HG02870 (cell line): ENCODE data around the gene MLEC.
A peak's percentile ranks its signal among the peaks of the same experiment; 100 is the strongest.
"Not testable (repeated sequence)": the region's sequence is repeated elsewhere in the genome, so short reads cannot be mapped to it uniquely, and the experiment has no call there.

Experiments used
- ATAC-seq: cut with Tn5 transposase; IDR thresholded peaks from one replicate; pipeline ENCODE4 v1.9.1; 2021; ENCODE audit warnings: mild to moderate bottlenecking, moderate library complexity; ENCODE audit not compliant: unreplicated experiment

The MLEC gene

DNA sequence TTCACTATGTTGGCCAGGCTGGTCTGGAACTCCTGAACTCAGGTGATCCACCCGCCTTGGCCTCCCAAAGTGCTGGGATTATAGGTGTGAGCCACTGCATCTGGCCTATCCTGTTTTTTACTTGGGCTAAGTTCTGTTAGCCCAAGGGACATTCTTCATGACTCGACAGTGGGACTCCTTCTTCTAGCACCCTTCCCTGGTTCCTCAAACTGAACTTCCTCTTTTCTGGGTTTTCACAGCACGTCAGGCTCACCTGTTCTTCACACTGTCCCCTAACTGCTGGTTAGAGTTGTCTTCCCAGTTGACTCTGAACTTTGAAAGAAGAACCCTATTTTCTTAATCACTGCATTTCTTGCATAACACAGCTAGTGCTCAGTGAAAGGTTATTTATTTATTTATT lies 24.1 kb upstream of the MLEC start:
- peak; percentile 76 for ATAC-seq

DNA sequence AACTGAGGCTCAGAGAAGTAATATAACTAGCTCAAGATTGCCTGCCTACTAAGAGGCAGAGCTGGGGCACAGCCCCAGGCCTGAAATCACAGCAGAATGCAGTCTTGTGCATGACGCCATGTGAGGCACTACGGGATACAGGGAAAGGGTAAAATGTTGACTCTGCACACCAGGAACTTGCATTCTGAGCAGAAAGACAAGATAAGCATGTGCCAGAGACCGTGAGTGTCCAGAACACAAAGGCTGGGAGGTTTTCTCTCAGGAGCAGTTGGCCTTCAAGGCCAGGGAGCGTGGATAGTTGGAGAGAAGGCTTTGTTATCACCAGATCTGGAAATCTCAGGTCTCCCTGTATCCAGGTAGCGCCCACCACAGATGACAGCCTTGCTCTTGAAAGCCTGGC lies 23.2 kb upstream of the MLEC start:
- no peak for ATAC-seq

DNA sequence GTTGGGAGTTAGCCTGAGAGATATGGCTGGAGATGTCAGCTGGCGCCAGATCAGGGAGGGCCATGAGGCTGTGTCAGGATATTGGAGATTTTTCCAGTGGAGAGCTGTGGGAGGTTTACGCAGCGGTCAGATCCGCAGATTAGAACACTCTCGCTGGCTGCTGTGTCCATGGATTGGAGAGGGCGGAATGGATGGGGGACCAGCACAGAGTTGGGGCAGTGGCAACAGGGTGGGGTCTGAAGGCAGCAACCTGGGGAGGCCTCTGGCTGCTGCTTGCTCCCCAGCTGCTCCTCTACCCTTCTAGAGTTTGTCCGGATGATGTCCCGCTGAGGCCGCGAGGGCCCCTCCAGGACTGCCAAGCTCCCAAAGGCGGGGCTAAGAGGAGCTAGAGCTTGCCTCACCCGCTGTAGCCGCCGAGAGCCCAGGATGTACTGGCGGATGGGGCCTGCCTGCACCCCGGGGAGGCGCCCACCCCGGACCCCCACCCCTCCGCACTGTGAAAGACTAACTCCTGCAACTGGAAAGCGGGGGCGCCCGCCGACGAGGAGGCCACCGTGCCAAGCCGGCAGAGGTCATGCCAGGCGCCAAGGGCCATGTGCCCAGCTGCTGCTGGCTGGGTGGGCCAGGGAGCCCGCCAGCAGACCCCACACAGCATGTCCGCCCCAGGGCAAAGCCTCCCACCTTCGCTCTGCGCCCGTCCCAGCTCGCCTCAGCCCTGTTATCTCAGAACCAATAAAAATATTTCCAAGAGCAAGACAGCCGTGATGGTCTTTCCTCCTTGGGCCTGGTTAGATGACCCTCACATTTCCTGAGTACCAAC lies 20.2 kb upstream of the MLEC start:
- no peak for ATAC-seq

DNA sequence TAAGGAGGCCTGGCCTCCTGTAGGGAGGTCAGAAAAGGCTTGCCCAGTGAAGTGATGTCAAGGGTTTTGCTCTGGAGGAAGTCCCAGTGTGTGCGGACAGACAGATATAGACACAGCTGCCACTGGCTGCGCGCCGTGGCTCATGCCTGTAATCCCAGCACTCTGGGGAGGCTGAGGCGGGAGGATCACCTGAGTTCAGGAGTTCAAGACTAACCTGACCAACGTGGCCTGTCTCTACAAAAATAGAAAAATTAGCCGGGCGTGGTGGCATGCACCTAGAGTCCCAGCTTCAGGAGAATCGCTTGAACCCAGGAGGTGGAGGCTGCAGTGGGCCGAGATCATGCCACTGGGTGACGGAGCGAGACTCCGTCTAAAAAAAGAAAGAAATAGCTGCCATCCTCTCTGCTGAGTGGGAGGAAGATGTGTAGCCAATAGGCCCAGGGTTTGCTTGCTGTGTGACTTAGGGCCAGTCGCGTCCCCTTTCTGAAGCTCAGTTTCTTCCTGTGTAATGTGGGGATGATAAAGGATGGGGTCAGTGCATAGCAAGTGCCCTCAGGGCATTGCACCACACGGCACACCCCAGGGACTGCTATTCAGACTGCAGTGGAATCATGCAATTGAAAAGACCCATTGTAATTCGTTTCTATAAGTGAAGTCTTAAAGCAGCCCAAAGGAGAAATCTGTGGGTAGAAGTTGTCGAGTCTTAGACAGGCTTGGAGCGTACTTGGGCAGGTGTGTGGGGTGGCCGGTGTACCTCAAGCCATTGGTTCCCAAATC lies 18.7 kb upstream of the MLEC start:
- no peak for ATAC-seq

DNA sequence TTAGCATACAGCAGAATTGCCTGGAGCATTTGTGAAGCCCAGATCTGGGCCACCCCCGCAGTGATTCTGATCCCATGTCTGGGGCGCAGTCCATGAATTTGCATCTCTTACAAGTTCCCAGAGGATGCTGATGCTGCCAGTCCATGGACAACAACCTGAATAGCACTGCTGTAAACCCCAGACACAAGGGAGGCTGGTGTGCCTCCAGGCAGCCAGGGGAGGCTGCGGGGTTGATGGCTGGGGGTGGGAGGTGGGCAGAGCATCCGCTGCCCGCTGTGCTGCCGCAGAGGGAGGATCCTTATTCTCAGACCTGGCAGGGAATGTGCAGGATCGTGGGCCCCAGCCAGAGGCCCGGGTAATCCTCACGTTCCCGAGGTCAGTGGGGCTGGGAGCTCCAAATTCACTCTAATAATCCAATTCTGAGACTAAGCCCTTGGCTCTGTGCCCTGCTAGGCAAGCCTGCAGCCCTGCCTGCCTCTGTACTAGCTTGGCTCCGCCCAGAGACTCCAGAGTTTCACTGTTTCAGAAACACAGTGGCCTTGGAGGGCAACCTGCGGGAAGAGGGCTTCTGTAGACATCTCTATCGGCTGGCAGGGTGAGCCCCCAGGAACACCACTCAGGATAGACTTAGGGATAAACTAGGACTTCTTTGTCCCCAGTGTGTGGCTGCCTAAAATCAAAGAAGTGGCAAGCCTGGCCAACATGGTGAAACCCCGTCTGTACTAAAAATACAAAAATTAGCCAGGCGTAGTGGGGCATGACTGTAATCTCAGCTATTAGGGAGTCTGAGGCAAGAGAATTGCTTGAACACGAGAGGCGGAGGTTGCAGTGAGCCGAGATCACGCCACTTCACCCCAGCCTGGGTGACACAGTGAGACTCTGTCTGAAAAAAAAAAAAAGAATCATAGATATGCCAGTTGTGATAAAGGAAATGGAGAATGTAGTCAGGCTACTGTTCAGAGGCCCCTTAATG lies 17.8 kb upstream of the MLEC start:
- no peak for ATAC-seq

DNA sequence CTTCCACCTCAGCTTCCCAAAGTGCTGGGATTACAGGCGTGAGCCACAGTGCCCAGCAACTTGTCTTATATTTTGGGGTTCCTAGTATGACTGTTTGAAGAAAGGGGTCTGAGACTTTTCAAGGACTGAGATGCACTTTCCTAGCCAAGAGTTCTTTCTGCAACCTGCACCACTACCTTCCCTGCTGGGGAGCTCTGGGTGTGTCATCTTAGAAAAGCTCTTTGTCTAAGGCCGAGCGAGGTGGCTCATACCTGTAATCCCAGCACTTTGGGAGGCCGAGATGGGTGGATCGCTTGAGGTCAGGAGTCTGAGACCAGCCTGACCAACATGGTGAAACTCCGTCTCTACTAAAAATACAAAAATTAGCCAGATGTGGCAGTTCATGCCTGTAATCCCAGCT lies 16.7 kb upstream of the MLEC start:
- not testable (repeated sequence) for ATAC-seq

DNA sequence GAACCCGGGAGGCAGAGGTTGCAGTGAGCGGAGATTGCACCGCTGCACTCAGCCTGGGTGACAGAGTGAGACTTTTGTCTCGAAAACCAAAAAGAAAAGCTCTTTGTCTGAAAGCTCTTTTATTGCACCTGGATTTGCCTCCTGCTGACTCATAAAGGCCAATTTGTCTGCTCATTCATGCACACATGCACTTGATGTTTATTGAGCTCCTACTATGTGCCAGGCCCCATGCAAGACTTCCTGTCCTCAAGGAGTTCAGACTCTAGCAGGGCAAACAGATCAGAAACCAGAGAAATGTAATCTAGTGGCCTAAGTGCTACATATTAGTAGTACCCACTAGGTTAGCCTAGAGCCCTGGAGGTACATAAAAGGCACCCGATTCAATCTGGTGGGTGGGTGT lies 16.3 kb upstream of the MLEC start:
- no peak for ATAC-seq

DNA sequence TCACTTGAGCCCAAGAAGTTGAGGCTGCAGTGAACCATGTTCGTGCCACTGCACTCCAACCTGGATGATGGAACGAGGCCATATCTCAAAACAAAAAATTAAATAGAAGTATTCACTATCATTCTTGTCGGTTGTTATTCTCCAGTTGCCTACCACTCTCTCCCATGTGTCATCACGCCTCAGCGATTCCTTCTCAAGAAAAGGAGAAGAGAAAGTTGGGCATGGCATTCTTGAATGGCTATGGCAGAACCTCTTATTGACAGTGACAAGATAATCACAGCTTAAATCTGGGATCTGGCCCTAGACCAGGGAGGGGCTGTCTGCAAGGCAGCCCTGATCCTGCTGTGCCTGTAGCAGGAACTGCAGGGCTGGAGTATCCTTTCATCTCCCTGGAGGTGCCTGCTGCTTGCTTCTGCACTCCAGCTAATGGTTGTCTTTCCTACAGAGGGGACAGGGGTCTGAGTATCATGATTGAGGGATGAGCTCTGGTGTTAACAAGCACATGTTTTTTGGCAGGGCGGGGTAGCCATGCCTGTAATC lies 12.8 kb upstream of the MLEC start:
- no peak for ATAC-seq

DNA sequence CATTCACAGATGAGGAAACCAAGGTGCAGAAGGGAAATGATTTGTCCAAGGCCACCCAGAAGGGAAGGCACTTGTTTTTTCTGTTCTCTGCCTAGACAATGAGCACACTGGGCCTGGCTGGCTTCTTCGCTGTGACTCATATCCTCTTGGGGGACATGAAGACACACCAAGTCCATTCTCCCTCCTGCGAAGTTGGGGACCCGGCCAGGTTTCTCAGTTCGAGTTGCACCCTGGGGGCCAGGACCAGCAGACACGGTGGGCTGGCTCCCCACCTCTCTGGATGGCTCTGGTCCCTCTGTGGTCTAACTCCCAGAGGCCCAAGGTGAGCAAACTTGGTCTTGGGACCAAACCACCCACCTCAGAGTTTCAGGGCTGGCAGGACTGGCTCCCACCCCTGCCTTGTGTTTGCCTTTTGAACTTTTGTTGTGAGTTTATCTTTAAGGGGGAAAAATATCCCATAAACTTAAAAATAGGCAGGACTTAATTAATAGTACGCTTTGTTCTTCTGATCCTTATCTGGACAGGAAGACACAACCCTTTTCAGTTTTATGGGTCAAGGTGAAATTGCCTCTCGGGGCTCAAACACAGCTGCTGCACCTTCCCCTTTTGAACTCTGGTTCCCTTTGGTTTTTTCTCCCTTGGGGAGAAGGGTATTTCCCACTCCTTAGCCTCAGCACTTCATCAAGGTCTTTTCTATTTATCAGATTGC lies 9.0 kb upstream of the MLEC start:
- no peak for ATAC-seq

DNA sequence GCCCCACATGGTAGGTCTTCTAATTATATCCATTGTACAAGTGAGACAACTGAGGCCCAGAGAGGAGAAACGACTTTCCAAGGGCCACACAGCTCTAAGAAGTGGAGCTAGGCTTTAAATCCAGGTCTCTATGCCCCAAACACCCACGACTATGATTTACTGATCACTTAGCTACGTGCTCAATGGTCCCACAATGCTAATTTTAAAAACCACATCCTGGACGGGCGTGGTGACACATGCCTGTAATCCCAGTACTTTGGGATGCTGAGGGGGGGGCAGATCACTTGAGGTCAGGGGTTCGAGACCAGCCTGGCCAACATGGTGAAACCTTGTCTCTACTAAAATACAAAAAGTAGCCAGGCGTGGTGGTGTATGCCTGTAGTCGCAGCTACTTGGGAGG lies 8.4 kb upstream of the MLEC start:
- no peak for ATAC-seq

DNA sequence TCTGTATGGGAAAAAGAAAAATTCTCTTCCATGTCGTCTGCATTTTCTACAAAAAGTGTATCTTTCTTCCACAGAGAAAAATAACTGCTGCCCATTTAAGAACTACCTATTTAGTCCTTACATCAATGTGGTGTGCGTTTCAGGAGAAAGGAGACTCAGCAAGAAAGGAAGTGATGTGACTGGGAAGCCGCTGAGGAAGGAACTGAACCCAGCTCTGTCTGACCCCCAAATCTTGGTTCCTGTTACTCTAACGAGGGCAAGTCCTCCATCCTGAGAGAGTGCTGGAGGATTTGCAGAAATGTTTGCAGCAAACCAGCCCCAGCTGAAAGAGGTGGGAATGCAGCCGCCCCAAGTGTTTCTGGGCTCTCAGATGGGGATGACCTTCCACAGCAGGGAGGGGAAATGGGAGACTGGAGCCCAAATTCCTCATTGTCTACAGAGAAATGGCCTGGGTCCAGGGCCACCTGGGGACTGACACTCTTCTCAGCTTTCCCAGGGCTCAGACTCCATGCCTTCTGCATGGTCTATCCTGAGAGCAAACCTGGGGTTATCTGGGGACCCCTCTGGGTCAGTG lies 6.7 kb upstream of the MLEC start:
- ATAC-seq, result no peak

DNA sequence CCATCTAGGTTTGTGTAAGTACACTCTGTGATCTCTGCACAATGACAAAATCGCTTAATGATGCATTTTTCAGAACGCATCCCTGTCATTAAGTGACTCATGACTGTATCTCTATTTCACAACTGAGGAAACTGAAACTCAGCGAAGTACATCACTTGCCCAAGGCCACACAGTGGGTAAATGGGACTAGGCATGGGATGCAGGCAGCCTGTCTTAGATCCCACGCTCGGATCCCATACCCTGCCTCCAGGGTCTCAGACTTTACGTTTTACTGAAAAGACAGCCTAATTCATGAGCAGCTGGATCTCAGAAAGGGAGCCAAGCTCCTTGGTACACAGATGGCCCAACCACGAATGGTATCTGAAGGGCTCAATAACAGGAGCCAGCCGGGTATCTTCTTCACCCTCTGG lies 2.4 kb upstream of the MLEC start:
- no peak for ATAC-seq

DNA sequence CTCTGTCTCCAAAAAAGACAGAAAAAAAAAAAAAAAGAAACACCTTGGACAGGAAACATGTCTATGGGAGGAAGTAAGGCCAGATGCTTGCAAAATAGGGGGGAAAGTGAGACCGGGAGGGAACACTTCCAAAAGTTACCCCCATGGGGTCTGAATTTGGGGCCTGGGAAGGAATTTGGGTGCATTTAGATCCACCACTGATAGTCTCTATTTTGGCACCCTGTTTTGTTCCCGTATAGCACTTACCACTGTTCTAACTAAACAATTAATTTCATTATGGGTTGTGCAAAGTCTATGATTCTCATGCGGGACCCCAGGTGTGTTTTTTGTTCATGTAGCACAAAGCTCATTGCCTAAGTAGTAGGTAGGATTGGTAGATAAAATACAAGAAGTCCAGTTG lies 1.4 kb upstream of the MLEC start:
- ATAC-seq, result no peak

DNA sequence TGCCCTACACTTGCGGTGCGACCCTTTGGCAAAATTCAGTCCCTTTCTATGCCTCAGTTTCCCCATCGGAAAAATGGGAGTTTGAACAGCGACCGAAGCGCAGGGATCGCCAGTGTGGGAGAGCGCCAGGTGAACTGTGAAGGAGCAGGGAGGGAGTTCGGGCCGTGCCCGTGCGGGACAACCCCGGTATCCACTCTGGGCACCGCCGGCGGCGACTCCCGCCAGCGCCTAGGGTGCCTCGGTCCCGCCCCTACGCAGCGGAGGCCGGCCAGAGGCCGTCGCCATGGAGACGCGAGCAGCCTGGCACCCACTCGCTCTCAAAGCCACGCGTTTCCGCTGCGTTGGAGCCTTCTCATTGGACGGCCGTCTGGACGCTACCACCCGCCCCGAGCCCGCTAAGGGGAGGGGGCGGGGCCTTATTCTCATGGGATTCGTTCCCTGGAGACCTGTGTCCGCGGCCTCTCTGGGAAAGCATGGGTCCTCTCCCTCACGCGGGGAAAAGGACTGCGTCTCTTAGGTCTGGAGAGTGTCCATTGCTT lies 729 bp upstream of the MLEC start:
- ATAC-seq, result peak; percentile 73

DNA sequence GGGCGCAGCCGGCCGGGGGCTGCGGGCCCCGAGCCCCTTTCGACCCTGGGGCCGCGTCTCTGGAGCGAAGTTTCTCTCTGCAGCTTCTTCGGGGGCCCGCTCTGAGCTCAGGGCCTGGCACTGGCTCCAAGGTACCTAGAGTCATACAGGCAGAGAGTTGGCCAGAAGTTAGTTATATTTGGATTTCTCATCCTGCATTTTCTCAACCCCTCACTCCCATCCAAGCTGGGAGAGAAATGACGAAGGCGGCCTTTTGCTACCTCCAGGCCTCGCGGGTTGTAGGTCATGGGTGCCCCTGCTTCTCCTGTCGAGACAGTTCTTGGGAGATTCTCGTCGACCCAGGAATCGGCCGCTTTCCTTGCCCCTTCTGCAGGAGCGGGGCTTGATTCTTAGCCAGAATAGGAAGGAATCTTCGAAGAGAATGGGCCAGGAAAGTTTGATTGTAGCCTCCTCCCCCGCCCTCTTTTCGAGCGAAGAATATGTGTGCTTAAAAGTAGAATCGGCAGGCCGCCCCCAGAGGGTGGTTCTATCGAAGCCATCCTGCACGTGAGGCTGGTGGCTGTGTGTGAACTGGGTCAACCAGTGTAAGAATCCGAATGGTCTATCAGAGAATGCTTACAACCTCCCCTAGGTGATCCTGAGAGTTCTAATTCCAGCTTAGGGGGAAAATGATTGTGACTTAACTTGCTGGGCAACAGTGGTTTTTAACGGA lies 785 bp downstream of the MLEC start:
- ATAC-seq, result no peak

DNA sequence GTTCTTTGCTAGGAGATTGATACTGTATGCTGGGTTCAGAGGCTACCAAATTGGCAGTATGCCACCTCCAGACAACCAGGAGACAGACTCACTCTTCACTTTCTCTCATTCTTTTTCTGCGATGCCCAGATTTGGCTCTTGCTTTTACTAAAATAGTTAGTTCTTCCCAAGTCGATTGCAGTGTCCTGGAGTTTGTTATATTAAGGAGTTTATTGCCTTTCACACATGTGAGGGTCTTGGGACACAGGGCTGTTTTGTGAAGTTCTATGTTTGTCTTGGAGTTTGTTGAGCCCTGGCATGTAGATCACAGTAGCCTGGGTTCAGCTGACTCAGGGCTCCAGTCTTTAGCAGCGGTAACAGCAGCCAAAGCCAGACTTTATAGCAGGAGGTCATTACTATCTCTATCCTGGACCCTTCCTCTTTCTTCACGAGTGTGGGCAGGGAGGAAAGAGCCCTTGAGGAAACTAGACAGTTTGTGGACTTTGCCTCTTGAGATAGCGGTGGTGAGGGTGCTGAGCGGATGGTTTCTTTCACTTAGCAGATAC lies 1.6 kb downstream of the MLEC start:
- no peak for ATAC-seq

DNA sequence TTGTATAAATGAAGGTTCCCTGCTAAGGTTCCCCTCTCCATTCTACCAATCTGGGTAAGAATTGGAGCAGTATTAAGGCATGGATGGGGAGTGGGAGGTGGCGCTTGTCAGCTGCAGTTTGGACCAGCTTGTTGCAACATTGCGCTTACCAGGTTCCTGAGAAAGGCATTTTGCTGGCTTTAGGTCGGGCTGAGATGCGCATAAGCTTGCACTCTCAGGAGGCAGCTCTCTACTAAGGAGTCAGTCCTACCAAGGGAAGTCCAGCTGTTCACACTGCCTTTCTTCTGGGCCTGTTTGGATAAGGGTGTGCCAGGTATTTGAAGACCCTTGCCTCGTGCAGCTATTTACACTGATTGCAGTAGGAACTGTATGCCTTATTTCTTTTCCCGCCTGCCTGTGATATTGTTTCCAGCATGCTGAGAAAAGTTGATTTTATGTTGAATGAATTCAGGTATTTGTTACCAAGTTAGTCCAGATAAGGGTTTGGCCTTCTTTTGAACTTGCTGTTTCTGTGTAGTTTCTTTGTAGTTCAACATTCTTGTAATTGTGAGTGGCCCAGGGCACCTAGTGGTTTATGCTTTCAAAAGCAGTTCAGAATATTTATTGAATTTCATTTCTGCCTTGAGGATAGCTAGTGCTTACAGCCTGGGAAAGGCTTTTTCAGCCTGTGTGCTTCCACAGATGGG lies 2.6 kb downstream of the MLEC start:
- ATAC-seq, result no peak

DNA sequence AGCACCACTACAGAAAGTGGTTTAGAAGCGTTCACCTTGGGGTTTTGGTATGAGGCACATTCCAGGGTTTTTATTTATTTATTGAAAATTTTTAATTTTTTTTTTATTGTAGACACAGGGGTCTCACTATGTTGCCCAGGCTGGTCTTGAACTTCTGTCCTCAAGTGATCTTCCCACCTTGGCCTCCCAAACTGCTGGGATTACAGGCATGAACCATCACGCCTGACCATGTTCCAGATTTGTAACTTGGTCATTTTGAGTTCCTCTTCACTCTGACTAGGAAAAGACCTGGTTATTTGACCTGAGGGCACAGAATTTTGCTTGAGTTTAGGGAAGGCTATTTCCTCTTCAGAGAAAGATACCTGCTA lies 3.1 kb downstream of the MLEC start:
- no peak for ATAC-seq
